ENCODE results near the gene MBTPS1.

DNA sequence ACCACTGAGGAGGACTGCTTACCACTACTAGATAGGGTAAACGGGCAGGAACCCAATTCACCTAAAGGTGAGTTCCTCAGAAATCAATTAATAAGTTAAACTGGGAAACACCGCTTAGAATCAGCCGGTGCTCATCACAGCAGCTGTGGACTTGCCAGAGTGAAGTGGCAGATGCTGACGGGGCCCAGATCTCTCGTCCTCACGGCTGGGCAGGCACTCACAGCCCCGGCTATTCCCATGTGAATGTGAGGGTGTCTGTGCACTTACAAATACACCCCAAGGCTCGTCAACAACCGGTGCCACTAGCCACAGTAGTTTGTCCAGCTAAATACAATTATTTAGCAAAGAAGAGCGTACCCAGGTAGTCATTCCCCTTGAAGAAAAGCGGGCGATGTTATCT lies 29.7 kb downstream of the MBTPS1 start:
- TF ChIP-seq CTCF (IDR thresholded peaks at IDR 0.05; ENCODE audit: insufficient read depth, low read depth, low read length): no peak
- TF ChIP-seq EZH2 (IDR thresholded peaks at IDR 0.05; ENCODE audit: insufficient read depth, low read length): no peak
